Measurements from ENCODE around the gene BATF2. TPM values are rescaled to one million over a fixed set of nuclear protein-coding genes. Genes with fewer than 3 reads are reported as not detected.

BATF2 gene
- total and polyA plus RNA-seq, 2 donors (not counting 3 experiments of a cell fraction or from before 2014, with no cell fraction given): 0.75 TPM

- no peaks in the 10 kb centered on the region for H4K20me1 ChIP-seq (replicated peaks; ENCODE audit: control insufficient read depth, extremely low read depth, insufficient read depth, low read length)
- peaks cover 2% of the 10 kb centered on the region for H3K79me2 ChIP-seq (ENCODE audit: control insufficient read depth, insufficient read depth, low read length)
- DNase-seq (ENCODE audit: low read depth, low spot score) (peak; percentile 84), FAIRE-seq (no peak)
- peak overlapping the region; percentile 88 for H2AFZ ChIP-seq (ENCODE audit: low read depth, low read length)
- dilution Hi-C loops (cut with MboI; ENCODE audit: extremely low pct_ligation_motif_present, low sequenced_read_pairs): no loop called here
- peak overlapping the region; percentile 32 to 84 (median 59) for H3K4me3 ChIP-seq (replicated peaks in 1 of 3; ENCODE audit: insufficient read depth in 1 of 3, low read depth in 1 of 3, low read length in 3 of 3)
- intact Hi-C loops (cut with micrococcal nuclease): loop anchor here (1.0 to 5.0 kb wide), 3 partner anchors 65 to 104 kb away; partner anchors contain the start of genes VPS51 and ZNHIT2
- ChIA-PET POLR2A (no interaction called here), CTCF (interaction anchor here (0.7 to 6.0 kb wide), 28 partner anchors 9 to 179 kb away, joined by 3 to 40 read pairs (median 5); partner anchors contain the start of genes ATG2A, BATF2, CDC42BPG and MAJIN)
- H3K9ac ChIP-seq (replicated peaks; ENCODE audit: extremely low read depth, insufficient read depth, low read length): peak overlapping the region; percentile 89
- TF ChIP-seq CTCF (IDR thresholded peaks at IDR 0.05; ENCODE audit: extremely low read depth in 1 of 2, insufficient read depth in 1 of 2, low read depth in 1 of 2, low read length in 2 of 2): peak; percentile 56 to 92
- TF ChIP-seq MAX (IDR thresholded peaks at IDR 0.05; ENCODE audit: insufficient read depth, insufficient read length): no peak
- H3K4me2 ChIP-seq (ENCODE audit: insufficient read depth, low read length): peak overlapping the region; percentile 80
- peak overlapping the region; percentile 87 for H3K27ac ChIP-seq (ENCODE audit: insufficient read depth, low read depth, low read length)
- no peaks in the 10 kb centered on the region for H3K36me3 ChIP-seq (ENCODE audit: control insufficient read depth in 2 of 2, extremely low read depth in 1 of 2, insufficient read depth in 2 of 2, low read length in 2 of 2)
- no peaks in the 10 kb centered on the region for H3K9me3 ChIP-seq (replicated peaks; ENCODE audit: control insufficient read depth, insufficient read depth, low read length)
- H3K4me1 ChIP-seq (ENCODE audit: control insufficient read depth, extremely low read depth, insufficient read depth, low read length): peaks cover 4% of the 10 kb centered on the region
- BruUV-seq (replicated peaks): TSS peak; percentile 84
- H3K27me3 ChIP-seq (ENCODE audit: control insufficient read depth in 2 of 2, insufficient read depth in 2 of 2, low read length in 2 of 2): no peaks in the 10 kb centered on the region
- H3K9me1 ChIP-seq (replicated peaks; ENCODE audit: control insufficient read depth, extremely low read depth, insufficient read depth, low read length): no peaks in the 10 kb centered on the region
Observed at GRCh38 chr11:65013130-65013887, 16.5 kb upstream of the BATF2 start.

- H3K9me1 ChIP-seq (replicated peaks; ENCODE audit: control insufficient read depth, extremely low read depth, insufficient read depth, low read length): no peaks in the 10 kb centered on the region
- intact Hi-C loops (cut with micrococcal nuclease) (no loop called here), dilution Hi-C loops (cut with MboI; ENCODE audit: extremely low pct_ligation_motif_present, low sequenced_read_pairs) (no loop called here)
- H3K4me1 ChIP-seq (ENCODE audit: control insufficient read depth, extremely low read depth, insufficient read depth, low read length): peaks cover 4% of the 10 kb centered on the region
- H3K27me3 ChIP-seq (ENCODE audit: control insufficient read depth in 2 of 2, insufficient read depth in 2 of 2, low read length in 2 of 2): no peaks in the 10 kb centered on the region
- H3K27ac ChIP-seq (ENCODE audit: insufficient read depth, low read depth, low read length): no peak overlapping the region
- H3K79me2 ChIP-seq (ENCODE audit: control insufficient read depth, insufficient read depth, low read length): no peaks in the 10 kb centered on the region
- H3K9ac ChIP-seq (replicated peaks; ENCODE audit: extremely low read depth, insufficient read depth, low read length): no peak overlapping the region
- H3K36me3 ChIP-seq (ENCODE audit: control insufficient read depth in 2 of 2, extremely low read depth in 1 of 2, insufficient read depth in 2 of 2, low read length in 2 of 2): no peaks in the 10 kb centered on the region
- TF ChIP-seq GATA2 (IDR thresholded peaks at IDR 0.05; ENCODE audit: insufficient read depth, insufficient read length, low read depth, low read length) (no peak), EZH2 (IDR thresholded peaks at IDR 0.05; ENCODE audit: borderline replicate concordance, low read depth, low read length, severe bottlenecking) (no peak), POLR2A (IDR thresholded peaks at IDR 0.05; ENCODE audit: low read depth, low read length) (no peak), JUN (IDR thresholded peaks at IDR 0.05; ENCODE audit: borderline replicate concordance, insufficient read depth, insufficient read length, low read depth) (no peak), CTCF (IDR thresholded peaks at IDR 0.05; ENCODE audit: extremely low read depth in 1 of 2, insufficient read depth in 1 of 2, low read depth in 1 of 2, low read length in 2 of 2) (no peak), FOS (IDR thresholded peaks at IDR 0.05; ENCODE audit: borderline replicate concordance, insufficient read depth, low read length) (no peak), MYC (IDR thresholded peaks at IDR 0.05; ENCODE audit: low read depth, low read length) (no peak), POLR2AphosphoS5 (IDR thresholded peaks at IDR 0.05; ENCODE audit: insufficient read depth, low read depth, low read length) (no peak), MAX (IDR thresholded peaks at IDR 0.05; ENCODE audit: insufficient read depth, insufficient read length) (no peak)
- no TSS peak for BruUV-seq (replicated peaks)
- no peaks in the 10 kb centered on the region for H3K9me3 ChIP-seq (replicated peaks; ENCODE audit: control insufficient read depth, insufficient read depth, low read length)
- no peak overlapping the region for H3K4me3 ChIP-seq (replicated peaks in 1 of 3; ENCODE audit: insufficient read depth in 1 of 3, low read depth in 1 of 3, low read length in 3 of 3)
- CTCF ChIA-PET: interaction anchor here (1.4 kb wide), 1 partner anchor 10 kb away, joined by 3 read pairs; no protein-coding TSS in a partner anchor
- no peak overlapping the region for H3K4me2 ChIP-seq (ENCODE audit: insufficient read depth, low read length)
- FAIRE-seq: no peak
- no peak overlapping the region for H2AFZ ChIP-seq (ENCODE audit: low read depth, low read length)
- no peak for DNase-seq (ENCODE audit: low read depth, low spot score)
- H4K20me1 ChIP-seq (replicated peaks; ENCODE audit: control insufficient read depth, extremely low read depth, insufficient read depth, low read length): no peaks in the 10 kb centered on the region
- POLR2A ChIA-PET: no interaction called here
Observed at GRCh38 chr11:65008873-65009272, 12.1 kb upstream of the BATF2 start.
